HG02884 (cell line): ENCODE data around the gene INO80D.
"Not testable (repeated sequence)": the region's sequence is repeated elsewhere in the genome, so short reads cannot be mapped to it uniquely, and the experiment has no call there.

Experiments
- ATAC-seq: cut with Tn5 transposase; IDR thresholded peaks from one replicate; pipeline ENCODE4 v1.9.1; 2021; ENCODE audit warnings: mild to moderate bottlenecking, moderate library complexity; ENCODE audit not compliant: unreplicated experiment

The INO80D gene

GRCh38 chr2:206033452-206033851 lies 52.5 kb downstream of the INO80D start:
- ATAC-seq = not testable (repeated sequence)

- no peak for ATAC-seq
These were observed 53.9 kb downstream of the INO80D start for GRCh38 chr2:206031950-206032567.

- peak; percentile 89 for ATAC-seq
These were observed 54.7 kb downstream of the INO80D start for GRCh38 chr2:206031162-206031784.

- ATAC-seq = no peak
These were observed 57.9 kb downstream of the INO80D start for GRCh38 chr2:206028101-206028500.

- no peak for ATAC-seq
These were observed 62.8 kb downstream of the INO80D start for GRCh38 chr2:206023183-206023582.

GRCh38 chr2:206020171-206020570 lies 65.8 kb downstream of the INO80D start:
- ATAC-seq = no peak

GRCh38 chr2:206015746-206016145 lies 70.2 kb downstream of the INO80D start:
- ATAC-seq = not testable (repeated sequence)

- ATAC-seq = no peak
These were observed 74.2 kb downstream of the INO80D start for GRCh38 chr2:206011795-206012194.

GRCh38 chr2:206011018-206011614 lies 74.9 kb downstream of the INO80D start:
- no peak for ATAC-seq

- ATAC-seq = no peak
These were observed 81.8 kb downstream of the INO80D start for GRCh38 chr2:206004004-206004693.

GRCh38 chr2:206002440-206002839 lies 83.5 kb downstream of the INO80D start:
- no peak for ATAC-seq

- no peak for ATAC-seq
These were observed 84.1 kb downstream of the INO80D start for GRCh38 chr2:206001912-206002311.

GRCh38 chr2:206000776-206001175 lies 85.2 kb downstream of the INO80D start:
- no peak for ATAC-seq

GRCh38 chr2:205998583-205998982 lies 87.4 kb downstream of the INO80D start:
- ATAC-seq = no peak

- no peak for ATAC-seq
These were observed 89.8 kb downstream of the INO80D start for GRCh38 chr2:205996161-205996560.

- ATAC-seq = no peak
These were observed 90.7 kb downstream of the INO80D start for GRCh38 chr2:205995260-205995659.

GRCh38 chr2:205994344-205994743 lies 91.6 kb downstream of the INO80D start:
- no peak for ATAC-seq

- ATAC-seq = no peak
These were observed 95.9 kb downstream of the INO80D start for GRCh38 chr2:205990104-205990503.

GRCh38 chr2:205989271-205990071 lies 96.5 kb downstream of the INO80D start:
- ATAC-seq = no peak

GRCh38 chr2:205988681-205989080 lies 97.3 kb downstream of the INO80D start:
- not testable (repeated sequence) for ATAC-seq

GRCh38 chr2:205988274-205988673 lies 97.7 kb downstream of the INO80D start:
- ATAC-seq = no peak
